Spleen (tissue), 11 donors: ENCODE results near the gene SPDYE4. TPM values are rescaled to one million over a fixed set of nuclear protein-coding genes. Genes with fewer than 3 reads are reported as not detected.
A peak's percentile ranks its signal among the peaks of the same experiment; 100 is the strongest.

ENCODE experiments used
- DNase-seq: peaks from one replicate; pipeline ENCODE4 v3.0.0-alpha.2; 2020
- H3K27ac ChIP-seq, 8 donors: fragments of 200-600 bp; sonication (generic) in 7 of 8; 1 replicate in 4 of 8; 2 replicates in 4 of 8; pipeline versions ENCODE4 v1.5.0 to v1.8.0; 2016 to 2021; ENCODE audit warnings: inconsistent platforms in 4 of 8, mild to moderate bottlenecking in 4 of 8, moderate library complexity in 1 of 8
- H3K27me3 ChIP-seq, 7 donors: fragments of 200-600 bp; sonication (generic) in 6 of 7; replicated peaks in 1 of 7; 1 replicate in 4 of 7; 2 replicates in 3 of 7; pipeline versions ENCODE4 v1.5.0 to v1.8.0; 2016 to 2021; ENCODE audit warnings: inconsistent platforms in 3 of 7, mild to moderate bottlenecking in 1 of 7
- H3K36me3 ChIP-seq, 6 donors: fragments of 200-600 bp; sonication (generic) in 5 of 6; 1 replicate in 4 of 6; 2 replicates in 2 of 6; pipeline versions ENCODE4 v1.5.0 to v1.8.0; 2016 to 2021; ENCODE audit warnings: inconsistent platforms in 2 of 6
- H3K4me1 ChIP-seq, 6 donors: fragments of 200-600 bp; sonication (generic) in 5 of 6; 1 replicate in 3 of 6; 2 replicates in 3 of 6; pipeline versions ENCODE4 v1.5.0 to v1.8.0; 2016 to 2021; ENCODE audit warnings: inconsistent platforms in 3 of 6
- H3K4me3 ChIP-seq, 8 donors: fragments of 200-600 bp; sonication (generic) in 7 of 8; 1 replicate in 4 of 8; 2 replicates in 4 of 8; pipeline versions ENCODE4 v1.5.0 to v1.8.0; 2016 to 2021; ENCODE audit warnings: inconsistent platforms in 4 of 8, mild to moderate bottlenecking in 4 of 8, moderate library complexity in 2 of 8
- H3K9me3 ChIP-seq, 8 donors: fragments of 200-600 bp; sonication (generic) in 7 of 8; 1 replicate in 4 of 8; 2 replicates in 4 of 8; pipeline versions ENCODE4 v1.5.0 to v1.8.0; 2016 to 2021; ENCODE audit warnings: inconsistent platforms in 4 of 8
- POLR2A ChIP-seq, 3 donors: fragments of 450-650 bp; IDR thresholded peaks; one replicate each; pipeline ENCODE4 v1.5.1; 2017; ENCODE audit warnings: antibody characterized with exemption in 3 of 3, mild to moderate bottlenecking in 1 of 3
- POLR2AphosphoS5 ChIP-seq, 3 donors: sonication (generic); formaldehyde crosslinking; IDR thresholded peaks; one replicate each; pipeline ENCODE4 v1.5.1; 2017; ENCODE audit warnings: antibody characterized with exemption in 3 of 3
- WGBS, 5 donors: extraction: QIAGEN DNeasy Blood & Tissue Kit in 3 of 5; methylation state at CpG; one replicate each; pipeline versions ENCODE4 v1.1.5 to v1.1.7; 2013 to 2018; 5-methylcytosine and 5-hydroxymethylcytosine counted together
- intact Hi-C: fragments of 100-400 bp; cut with DNase I; formaldehyde crosslinking; loops from one replicate; pipeline ENCODE4 v1.15.0; 2023; ENCODE audit warnings: low total_unique reads
- polyA plus RNA-seq, 3 donors: library from polyadenylated mRNA; stranded (reverse); fragments of 200-250 nt; gene quantifications; one replicate each; pipeline ENCODE4 v1.2.1, GENCODE V29; 2013
- total RNA-seq, 7 donors: library from RNA; depleted of rRNA in 3 of 7; stranded (reverse); fragments of >200 nt in 3 of 7; fragmentation: NEBNext Ultra II Directional in 4 of 7; extraction: Animal tissue kit (Norgen Biotek cat#: 25700) in 4 of 7; gene quantifications; one replicate each; pipeline versions ENCODE4 v1.1.0 to v1.2.1, GENCODE V29; 2016 to 2021
- TF ChIP-seq, protein P1 (sequence below), 11 experiments: fragments of 200-600 bp in 7 of 11; fragments of 450-650 bp in 4 of 11; sonication (generic) in 4 of 11; IDR thresholded peaks in 8 of 11; conservative IDR thresholded peaks in 3 of 11; 1 replicate in 7 of 11; 2 replicates in 4 of 11; pipeline versions ENCODE4 v1.4.0 to v1.8.0; 2016 to 2021; ENCODE audit warnings: antibody characterized with exemption in 11 of 11, inconsistent platforms in 4 of 11, mild to moderate bottlenecking in 1 of 11
- donor health status: healthy with polysubstance abuse.
- donor health status: DM: no; HTN: no; CAD: no; lungs with moderate emphysema.
- donor health status: DM: no; HTN: no; CAD: no.
- donor health status: Bipolar disorder and iron deficiency.
- donor health status: healthy.
- donor health status: DM: no; HTN: no; CAD: no.
- donor health status: DM: yes; HTN: yes; CAD: no.

Gene SPDYE4
- total and polyA plus RNA-seq, 10 donors: not detected

- Histone ChIP-seq H3K9me3 (no peaks in the 10 kb centered on the region), H3K27ac (no peak overlapping the region), H3K36me3 (peaks cover 0 to 8% (median 0%) of the 10 kb centered on the region in 6 donors), H3K4me3 (no peak overlapping the region), H3K27me3 (peaks cover 0 to 14% (median 0%) of the 10 kb centered on the region in 7 donors), H3K4me1 (peaks cover 0 to 24% (median 7%) of the 10 kb centered on the region in 6 donors)
- no peak for DNase-seq
- TF ChIP-seq POLR2AphosphoS5 (IDR thresholded peaks at IDR 0.05) (no peak), POLR2A (IDR thresholded peaks at IDR 0.05) (no peak)
- TF ChIP-seq, protein P1, sequence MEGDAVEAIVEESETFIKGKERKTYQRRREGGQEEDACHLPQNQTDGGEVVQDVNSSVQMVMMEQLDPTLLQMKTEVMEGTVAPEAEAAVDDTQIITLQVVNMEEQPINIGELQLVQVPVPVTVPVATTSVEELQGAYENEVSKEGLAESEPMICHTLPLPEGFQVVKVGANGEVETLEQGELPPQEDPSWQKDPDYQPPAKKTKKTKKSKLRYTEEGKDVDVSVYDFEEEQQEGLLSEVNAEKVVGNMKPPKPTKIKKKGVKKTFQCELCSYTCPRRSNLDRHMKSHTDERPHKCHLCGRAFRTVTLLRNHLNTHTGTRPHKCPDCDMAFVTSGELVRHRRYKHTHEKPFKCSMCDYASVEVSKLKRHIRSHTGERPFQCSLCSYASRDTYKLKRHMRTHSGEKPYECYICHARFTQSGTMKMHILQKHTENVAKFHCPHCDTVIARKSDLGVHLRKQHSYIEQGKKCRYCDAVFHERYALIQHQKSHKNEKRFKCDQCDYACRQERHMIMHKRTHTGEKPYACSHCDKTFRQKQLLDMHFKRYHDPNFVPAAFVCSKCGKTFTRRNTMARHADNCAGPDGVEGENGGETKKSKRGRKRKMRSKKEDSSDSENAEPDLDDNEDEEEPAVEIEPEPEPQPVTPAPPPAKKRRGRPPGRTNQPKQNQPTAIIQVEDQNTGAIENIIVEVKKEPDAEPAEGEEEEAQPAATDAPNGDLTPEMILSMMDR (IDR thresholded peaks at IDR 0.05 in 8 of 11, conservative IDR thresholded peaks at IDR 0.05 in 3 of 11): no peak
- WGBS, 5 donors: 75 to 88% (median 85%) methylated on average over 5 to 14 of the region's 14 CpGs
- intact Hi-C loops: no loop called here
Measured at GRCh38 chr17:8797621-8798175, 39.4 kb upstream of the SPDYE4 start.

DNA sequence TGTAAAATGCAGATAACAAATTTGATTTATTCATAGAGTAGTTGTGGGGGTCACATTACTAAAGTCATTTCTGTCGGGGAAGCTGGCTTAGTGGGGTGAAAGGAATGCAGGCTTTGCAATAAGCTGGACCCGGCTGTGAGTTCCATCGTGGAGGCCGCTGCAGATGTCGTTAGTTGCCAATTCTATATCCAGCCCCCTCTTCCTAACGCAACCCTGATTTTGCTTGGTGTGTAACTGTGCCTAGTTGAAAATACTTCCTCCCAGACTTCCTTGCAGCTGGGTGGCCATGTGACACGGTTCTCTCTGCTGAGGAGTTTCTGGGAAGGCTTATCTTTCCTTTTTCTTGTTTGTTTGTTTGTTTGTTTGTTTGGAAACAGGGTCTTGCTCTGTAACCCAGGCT lies 36.3 kb upstream of the SPDYE4 start:
- Histone ChIP-seq H3K36me3 (peaks cover 0 to 7% (median 0%) of the 10 kb centered on the region in 6 donors), H3K4me1 (peaks cover 0 to 24% (median 7%) of the 10 kb centered on the region in 6 donors), H3K27ac (peak overlapping the region in 6 of 8 donors; percentile 35 to 81 (median 68)), H3K4me3 (peak overlapping the region in 1 of 8 donors; percentile 7), H3K9me3 (peaks cover 0 to 14% (median 10%) of the 10 kb centered on the region in 8 donors), H3K27me3 (peaks cover 0 to 16% (median 0%) of the 10 kb centered on the region in 7 donors)
- TF ChIP-seq, protein P1 (IDR thresholded peaks at IDR 0.05 in 8 of 11, conservative IDR thresholded peaks at IDR 0.05 in 3 of 11): no peak
- TF ChIP-seq POLR2AphosphoS5 (IDR thresholded peaks at IDR 0.05) (no peak), POLR2A (IDR thresholded peaks at IDR 0.05) (no peak)
- no peak for DNase-seq
- WGBS, 5 donors: 20 to 64% (median 33%) methylated on average over 7 of the region's 7 CpGs
- intact Hi-C loops: no loop called here

GRCh38 chr17:8793649-8794048 lies 35.3 kb upstream of the SPDYE4 start:
- Histone ChIP-seq H3K36me3 (peaks cover 0 to 7% (median 0%) of the 10 kb centered on the region in 6 donors), H3K27ac (peak overlapping the region in 7 of 8 donors; percentile 30 to 81 (median 62)), H3K4me1 (peaks cover 0 to 16% (median 6%) of the 10 kb centered on the region in 6 donors), H3K4me3 (no peak overlapping the region), H3K27me3 (peaks cover 0 to 10% (median 0%) of the 10 kb centered on the region in 7 donors), H3K9me3 (peaks cover 0 to 14% (median 10%) of the 10 kb centered on the region in 8 donors)
- intact Hi-C loops: no loop called here
- DNase-seq: no peak
- TF ChIP-seq POLR2AphosphoS5 (IDR thresholded peaks at IDR 0.05) (no peak), POLR2A (IDR thresholded peaks at IDR 0.05) (no peak)
- TF ChIP-seq, protein P1 (IDR thresholded peaks at IDR 0.05 in 8 of 11, conservative IDR thresholded peaks at IDR 0.05 in 3 of 11): no peak
- WGBS, 5 donors: 14 to 42% (median 26%) methylated on average over 2 of the region's 2 CpGs

DNA sequence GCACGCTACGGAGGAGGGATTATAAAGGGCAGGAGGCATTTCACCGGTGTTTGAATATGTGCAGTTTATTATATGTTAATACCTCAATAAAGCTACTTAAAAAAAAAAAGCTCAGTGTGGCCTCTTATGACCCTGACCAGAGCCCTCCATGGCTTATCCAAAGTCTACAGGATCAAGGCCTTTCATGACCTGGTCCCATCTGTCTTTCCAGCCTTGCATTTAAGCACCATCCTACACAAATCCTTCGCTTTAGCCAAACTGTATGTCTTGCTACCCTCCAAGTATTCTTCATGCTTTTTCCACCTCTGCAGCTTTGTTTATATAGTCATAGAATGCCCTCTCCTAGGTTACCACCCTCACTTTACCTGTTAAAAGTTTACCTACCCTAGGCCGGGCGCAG lies 34.3 kb upstream of the SPDYE4 start:
- Histone ChIP-seq H3K4me3 (no peak overlapping the region), H3K9me3 (peaks cover 0 to 14% (median 10%) of the 10 kb centered on the region in 8 donors), H3K4me1 (peaks cover 0 to 16% (median 6%) of the 10 kb centered on the region in 6 donors), H3K27ac (peak overlapping the region in 1 of 8 donors; percentile 46), H3K27me3 (peaks cover 0 to 3% (median 0%) of the 10 kb centered on the region in 7 donors), H3K36me3 (no peaks in the 10 kb centered on the region)
- intact Hi-C loops: no loop called here
- no peak for DNase-seq
- TF ChIP-seq POLR2AphosphoS5 (IDR thresholded peaks at IDR 0.05) (no peak), POLR2A (IDR thresholded peaks at IDR 0.05) (no peak)
- TF ChIP-seq, protein P1 (IDR thresholded peaks at IDR 0.05 in 8 of 11, conservative IDR thresholded peaks at IDR 0.05 in 3 of 11): no peak
- 62 to 85% (median 76%) methylated on average over 5 to 6 of the region's 6 CpGs for WGBS, 5 donors
